SJCRH30 (cell line): Measurements from ENCODE around the gene NFIC. TPM values are rescaled to one million over a fixed set of nuclear protein-coding genes. Genes with fewer than 3 reads are reported as not detected.

Source experiments
- DNase-seq, 2 experiments: peaks; one replicate each; pipeline ENCODE4 v3.0.0-alpha.2; 2015 to 2020
- H3K27ac ChIP-seq: fragments of 250-450 bp; sonication (Bioruptor Pico); 2 replicates; pipeline ENCODE4 v1.5.1; 2020; ENCODE audit warnings: mild to moderate bottlenecking, moderate library complexity
- H3K27me3 ChIP-seq: fragments of 250-450 bp; sonication (Bioruptor Pico); 2 replicates; pipeline ENCODE4 v1.5.1; 2020; ENCODE audit warnings: mild to moderate bottlenecking, moderate library complexity
- H3K36me3 ChIP-seq: fragments of 250-450 bp; sonication (Bioruptor Pico); 2 replicates; pipeline ENCODE4 v1.5.1; 2020; ENCODE audit warnings: mild to moderate bottlenecking, moderate library complexity
- H3K4me1 ChIP-seq: fragments of 250-450 bp; sonication (Bioruptor Pico); 2 replicates; pipeline ENCODE4 v1.5.1; 2020; ENCODE audit warnings: mild to moderate bottlenecking, moderate library complexity
- H3K4me3 ChIP-seq: fragments of 250-450 bp; sonication (Bioruptor Pico); 2 replicates; pipeline ENCODE4 v1.5.1; 2020; ENCODE audit warnings: mild to moderate bottlenecking, moderate library complexity
- H3K9me3 ChIP-seq: fragments of 250-450 bp; sonication (Bioruptor Pico); replicated peaks from 2 replicates; pipeline ENCODE4 v1.5.1; 2020; ENCODE audit warnings: mild to moderate bottlenecking, moderate library complexity
- total RNA-seq: library from RNA; depleted of rRNA; stranded (reverse); fragments of >200 nt; shearing (Covaris generic); gene quantifications from 2 replicates; pipeline ENCODE4 v1.2.3, GENCODE V29; 2014

NFIC gene
- total RNA-seq, 1 experiment from 2014 or later, result 15.1 TPM

GRCh38 chr19:3455960-3456601 lies 89.7 kb downstream of the NFIC start:
- DNase-seq, result no peak
- H3K27ac ChIP-seq, result no peak overlapping the region
- no peaks in the 10 kb centered on the region for H3K9me3 ChIP-seq
- H3K27me3 ChIP-seq, result no peaks in the 10 kb centered on the region
- H3K36me3 ChIP-seq, result peaks cover 21% of the 10 kb centered on the region
- H3K4me1 ChIP-seq, result peaks cover 4% of the 10 kb centered on the region; the same call in 1 of the 2 replicates
- H3K4me3 ChIP-seq, result no peak overlapping the region

- H3K27ac ChIP-seq, result no peak overlapping the region
These were observed 90.6 kb downstream of the NFIC start for GRCh38 chr19:3456925-3457527.

GRCh38 chr19:3457528-3458228 lies 91.3 kb downstream of the NFIC start:
- Histone ChIP-seq H3K4me1 (no peaks in the 10 kb centered on the region), H3K36me3 (peaks cover 21% of the 10 kb centered on the region), H3K27me3 (no peaks in the 10 kb centered on the region), H3K4me3 (no peak overlapping the region), H3K27ac (no peak overlapping the region), H3K9me3 (no peaks in the 10 kb centered on the region)
- DNase-seq, result no peak

More at GRCh38 chr19:3456925-3457527, 90.6 kb downstream of the NFIC start:
- no peaks in the 10 kb centered on the region for H3K27me3 ChIP-seq
- H3K4me3 ChIP-seq, result no peak overlapping the region
- no peaks in the 10 kb centered on the region for H3K9me3 ChIP-seq
- peaks cover 21% of the 10 kb centered on the region for H3K36me3 ChIP-seq
- no peaks in the 10 kb centered on the region for H3K4me1 ChIP-seq
- DNase-seq, result no peak

GRCh38 chr19:3458229-3459088 lies 92.1 kb downstream of the NFIC start:
- Histone ChIP-seq H3K27ac (no peak overlapping the region), H3K4me3 (no peak overlapping the region), H3K27me3 (no peaks in the 10 kb centered on the region), H3K4me1 (no peaks in the 10 kb centered on the region), H3K36me3 (peaks cover 24% of the 10 kb centered on the region), H3K9me3 (no peaks in the 10 kb centered on the region)
- no peak for DNase-seq

- no peaks in the 10 kb centered on the region for H3K4me1 ChIP-seq
- H3K4me3 ChIP-seq, result no peak overlapping the region
- no peaks in the 10 kb centered on the region for H3K9me3 ChIP-seq
- H3K27me3 ChIP-seq, result no peaks in the 10 kb centered on the region
- peaks cover 19% of the 10 kb centered on the region for H3K36me3 ChIP-seq
- no peak for DNase-seq
- H3K27ac ChIP-seq, result no peak overlapping the region
These were observed 92.9 kb downstream of the NFIC start for GRCh38 chr19:3459089-3459881.

GRCh38 chr19:3459965-3460582 lies 93.7 kb downstream of the NFIC start:
- no peaks in the 10 kb centered on the region for H3K27me3 ChIP-seq
- H3K36me3 ChIP-seq, result peaks cover 14% of the 10 kb centered on the region
- no peaks in the 10 kb centered on the region for H3K4me1 ChIP-seq
- H3K9me3 ChIP-seq, result no peaks in the 10 kb centered on the region
- H3K27ac ChIP-seq, result no peak overlapping the region
- H3K4me3 ChIP-seq, result no peak overlapping the region
- no peak for DNase-seq

GRCh38 chr19:3462991-3463713 lies 96.8 kb downstream of the NFIC start:
- no peaks in the 10 kb centered on the region for H3K9me3 ChIP-seq
- no peak overlapping the region for H3K27ac ChIP-seq
- no peak overlapping the region for H3K4me3 ChIP-seq
- no peak for DNase-seq
- H3K27me3 ChIP-seq, result no peaks in the 10 kb centered on the region
- H3K36me3 ChIP-seq, result peaks cover 14% of the 10 kb centered on the region
- H3K4me1 ChIP-seq, result no peaks in the 10 kb centered on the region

- no peaks in the 10 kb centered on the region for H3K27me3 ChIP-seq
These were observed 97.6 kb downstream of the NFIC start for GRCh38 chr19:3463714-3464586.

GRCh38 chr19:3464587-3465235 lies 98.3 kb downstream of the NFIC start:
- Histone ChIP-seq H3K27me3 (no peaks in the 10 kb centered on the region), H3K4me3 (no peak overlapping the region), H3K9me3 (no peaks in the 10 kb centered on the region), H3K27ac (no peak overlapping the region), H3K4me1 (no peaks in the 10 kb centered on the region), H3K36me3 (peaks cover 14% of the 10 kb centered on the region)
- DNase-seq, result no peak

More at GRCh38 chr19:3463714-3464586, 97.6 kb downstream of the NFIC start:
- no peak overlapping the region for H3K4me3 ChIP-seq
- H3K9me3 ChIP-seq, result no peaks in the 10 kb centered on the region
- no peaks in the 10 kb centered on the region for H3K4me1 ChIP-seq
- peaks cover 14% of the 10 kb centered on the region for H3K36me3 ChIP-seq
- DNase-seq, result no peak
- no peak overlapping the region for H3K27ac ChIP-seq

- Histone ChIP-seq H3K4me1 (no peaks in the 10 kb centered on the region), H3K4me3 (no peak overlapping the region), H3K36me3 (peaks cover 10% of the 10 kb centered on the region), H3K9me3 (no peaks in the 10 kb centered on the region), H3K27ac (no peak overlapping the region), H3K27me3 (no peaks in the 10 kb centered on the region)
- DNase-seq, result no peak
These were observed 99.2 kb downstream of the NFIC start for GRCh38 chr19:3465552-3465951.

GRCh38 chr19:3466635-3467034 lies 100.3 kb downstream of the NFIC start:
- H3K27me3 ChIP-seq, result no peaks in the 10 kb centered on the region
- H3K9me3 ChIP-seq, result no peaks in the 10 kb centered on the region
- DNase-seq, result no peak
- H3K4me1 ChIP-seq, result no peaks in the 10 kb centered on the region
- peaks cover 7% of the 10 kb centered on the region; the same call in 1 of the 2 replicates for H3K36me3 ChIP-seq
- no peak overlapping the region for H3K27ac ChIP-seq
- no peak overlapping the region for H3K4me3 ChIP-seq
